Measurements from ENCODE around the gene JCHAIN.
"Not testable (repeated sequence)": the region's sequence is repeated elsewhere in the genome, so short reads cannot be mapped to it uniquely, and the experiment has no call there.

Gene JCHAIN

DNA sequence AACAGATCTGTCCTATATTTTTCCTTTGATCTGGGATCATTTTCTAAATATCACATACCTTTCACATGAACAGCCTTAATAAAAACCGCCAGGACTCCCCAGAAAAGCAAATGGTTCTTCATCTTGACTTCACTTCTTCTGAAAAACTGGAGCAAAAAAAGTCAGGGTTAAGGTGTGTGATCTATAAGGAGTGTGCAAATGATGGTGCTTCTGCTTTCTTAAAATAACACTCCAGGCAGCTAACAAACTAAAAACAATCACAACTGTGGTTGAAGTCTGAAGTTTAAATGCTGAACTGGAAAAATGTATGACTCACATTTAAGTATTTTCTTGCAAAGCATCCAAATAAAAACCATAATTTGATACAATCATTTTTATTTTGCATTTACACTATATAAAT lies at the start of gene JCHAIN:
Gene JCHAIN (minus strand): TSS at position 140 of the 400 bp plus-strand sequence. CDS start 18 bp downstream, at position 122.
- DNase-seq (ENCODE audit: low spot score), result no peak

DNA sequence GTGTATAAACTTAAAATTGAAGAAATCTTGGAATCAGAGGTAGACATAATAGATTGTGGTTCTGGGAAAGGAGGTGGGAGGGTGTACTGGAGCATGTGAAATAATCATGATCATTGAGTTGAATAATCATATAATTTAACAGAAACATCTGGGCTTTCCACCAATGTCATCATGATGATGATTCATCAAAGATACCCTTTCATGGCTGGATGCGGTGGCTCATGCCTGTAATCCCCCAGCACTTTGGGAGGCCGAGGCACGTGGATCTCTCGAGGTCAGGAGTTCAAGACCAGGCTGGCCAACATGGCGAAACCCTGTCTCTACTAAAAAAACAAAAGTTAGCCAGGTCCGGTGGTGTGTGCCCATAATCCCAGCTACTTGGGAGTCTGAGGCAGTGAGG lies 48.8 kb upstream of the JCHAIN start:
- DNase-seq (ENCODE audit: low spot score), result no peak

DNA sequence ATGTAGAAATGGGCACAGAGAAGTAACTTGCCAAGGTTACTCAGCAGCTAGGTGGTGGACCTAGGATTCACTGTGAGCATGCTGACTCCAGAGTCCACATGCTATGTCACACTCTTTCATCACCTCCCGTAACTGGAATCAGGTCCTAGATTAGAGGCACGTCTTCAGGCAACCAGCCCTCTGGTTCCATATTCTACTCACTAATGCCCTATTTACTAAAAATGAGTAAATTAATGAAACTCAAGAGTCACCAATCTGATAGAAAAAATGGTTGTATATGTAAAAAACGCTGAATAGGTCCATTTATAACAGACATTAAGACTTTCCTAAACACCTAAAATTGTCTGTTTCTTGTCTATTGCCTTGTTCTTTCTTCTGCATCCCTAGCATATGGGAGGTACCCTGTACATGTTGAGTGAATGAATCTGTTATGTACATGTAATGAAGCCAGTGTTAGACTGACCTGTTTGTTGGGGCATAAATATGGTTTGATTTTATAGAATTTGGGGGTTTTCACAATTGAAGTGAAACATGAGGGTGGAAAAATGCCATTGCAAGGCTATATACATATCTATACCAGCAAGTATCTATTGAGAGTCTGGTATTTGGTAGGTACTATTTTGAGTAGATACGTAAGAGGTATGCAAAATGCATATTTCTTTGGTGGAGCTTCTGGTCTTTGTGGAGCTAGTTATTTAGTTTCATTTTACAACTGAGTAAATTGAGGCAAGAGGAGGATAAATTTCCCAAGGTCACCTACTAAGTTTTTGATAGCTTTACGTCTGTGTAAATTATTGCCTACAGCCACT lies 48.0 kb upstream of the JCHAIN start:
- DNase-seq (ENCODE audit: low spot score), result no peak

DNA sequence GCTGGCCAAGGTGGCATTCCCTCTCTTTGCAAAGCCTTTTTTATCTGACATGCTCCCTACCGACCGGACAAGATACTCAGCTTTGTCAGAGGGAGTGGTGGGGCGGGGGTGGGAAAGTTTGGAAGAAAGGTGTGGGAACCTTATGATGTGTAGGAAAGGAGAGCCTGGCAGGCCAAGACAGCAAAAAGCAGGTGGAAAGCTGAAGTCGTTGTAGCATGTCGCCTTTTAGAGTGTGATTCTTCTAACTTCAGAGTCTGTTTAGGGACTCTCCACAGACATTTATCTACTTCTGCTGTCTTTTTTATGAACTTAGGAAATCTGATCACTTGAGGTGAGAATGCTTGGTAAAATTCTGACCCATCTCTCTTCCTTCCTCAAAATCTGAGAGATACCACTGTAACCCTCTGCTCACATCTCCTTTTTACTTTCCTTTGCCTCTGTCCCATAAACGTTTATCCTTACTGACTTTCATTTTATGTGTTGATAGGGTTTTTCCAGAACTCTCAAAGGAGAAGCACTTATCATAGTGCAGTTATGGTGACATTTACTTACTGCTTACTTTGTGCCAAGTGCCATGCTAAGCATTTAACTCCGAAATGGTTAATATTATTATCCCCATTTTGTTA lies 47.3 kb upstream of the JCHAIN start:
- DNase-seq (ENCODE audit: low spot score), result no peak

DNA sequence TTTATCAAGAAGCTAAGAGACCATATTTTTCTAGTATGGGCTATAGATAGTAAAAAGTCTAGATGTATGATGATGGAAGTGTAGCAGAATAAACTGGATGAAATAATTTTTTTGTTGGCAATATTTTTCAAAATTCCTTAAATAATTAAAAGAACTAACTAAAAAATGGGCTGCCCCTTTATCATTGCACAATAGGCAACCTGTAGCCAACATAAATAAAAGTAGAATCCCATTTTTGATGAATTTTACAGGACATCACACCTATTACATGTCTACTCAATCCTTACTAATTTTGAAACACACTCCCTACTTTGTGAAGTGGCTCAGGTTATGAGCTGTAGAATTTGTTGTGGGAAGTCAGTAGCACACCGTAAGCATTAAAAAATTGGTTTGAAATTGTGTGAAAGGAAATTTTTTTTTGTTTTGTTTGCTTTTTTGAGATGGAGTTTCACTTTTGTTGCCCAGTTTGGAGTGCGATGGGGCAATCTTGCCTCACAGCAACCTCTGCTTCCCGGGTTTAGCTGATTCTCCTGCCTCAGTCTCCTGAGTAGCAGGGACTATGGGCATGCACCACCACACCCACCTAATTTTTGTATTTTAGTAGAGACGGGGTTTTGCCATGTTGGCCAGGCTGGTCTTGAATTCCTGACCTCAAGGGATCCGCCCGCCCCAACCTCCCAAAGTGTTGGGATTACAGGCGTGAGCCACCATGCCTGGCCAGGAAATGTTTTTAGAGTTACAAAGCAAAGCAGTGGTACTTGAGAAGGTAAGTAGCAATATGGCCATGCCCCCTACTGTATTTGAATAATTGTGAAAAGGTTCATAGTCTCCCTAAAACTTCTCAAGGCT lies 46.5 kb upstream of the JCHAIN start:
- no peak for DNase-seq (ENCODE audit: low spot score)

DNA sequence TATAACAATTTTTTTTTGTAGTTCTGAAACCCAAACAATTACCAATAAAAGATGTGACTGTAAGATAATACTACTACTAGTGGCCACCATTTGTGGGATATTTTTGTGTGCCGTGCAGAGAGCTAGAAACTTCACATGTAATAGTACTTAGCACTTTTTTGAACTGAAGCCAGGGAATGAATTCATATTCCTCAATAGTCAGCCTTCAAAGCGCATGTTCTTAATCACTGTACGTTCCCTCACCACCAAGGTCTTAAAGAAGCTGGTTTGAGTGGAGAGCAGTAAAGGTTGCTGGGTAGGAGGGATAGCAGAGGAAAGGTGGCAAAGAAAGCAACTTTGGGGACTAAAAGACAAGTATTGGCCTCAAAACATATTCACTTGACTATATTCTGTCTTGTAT lies 45.8 kb upstream of the JCHAIN start:
- DNase-seq (ENCODE audit: low spot score), result no peak

DNA sequence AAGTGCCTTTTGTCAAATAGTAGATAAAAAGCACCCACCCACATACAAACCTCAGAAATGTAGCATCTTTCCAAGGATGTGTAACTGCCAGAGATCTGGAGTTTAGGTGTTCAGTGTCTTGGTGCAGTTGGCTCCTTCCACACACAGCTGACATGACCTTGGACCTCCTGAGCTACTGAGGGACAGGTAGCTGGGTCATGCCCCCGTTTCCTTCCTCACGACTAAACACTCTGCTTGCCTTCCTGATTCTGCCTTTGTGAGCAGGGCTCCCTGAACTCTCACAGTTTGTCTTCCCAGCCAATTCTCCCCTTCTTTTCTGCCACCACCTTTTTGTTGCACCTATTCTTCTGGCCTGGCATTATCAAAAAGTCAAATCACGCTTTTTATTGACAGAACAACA lies 45.3 kb upstream of the JCHAIN start:
- no peak for DNase-seq (ENCODE audit: low spot score)

DNA sequence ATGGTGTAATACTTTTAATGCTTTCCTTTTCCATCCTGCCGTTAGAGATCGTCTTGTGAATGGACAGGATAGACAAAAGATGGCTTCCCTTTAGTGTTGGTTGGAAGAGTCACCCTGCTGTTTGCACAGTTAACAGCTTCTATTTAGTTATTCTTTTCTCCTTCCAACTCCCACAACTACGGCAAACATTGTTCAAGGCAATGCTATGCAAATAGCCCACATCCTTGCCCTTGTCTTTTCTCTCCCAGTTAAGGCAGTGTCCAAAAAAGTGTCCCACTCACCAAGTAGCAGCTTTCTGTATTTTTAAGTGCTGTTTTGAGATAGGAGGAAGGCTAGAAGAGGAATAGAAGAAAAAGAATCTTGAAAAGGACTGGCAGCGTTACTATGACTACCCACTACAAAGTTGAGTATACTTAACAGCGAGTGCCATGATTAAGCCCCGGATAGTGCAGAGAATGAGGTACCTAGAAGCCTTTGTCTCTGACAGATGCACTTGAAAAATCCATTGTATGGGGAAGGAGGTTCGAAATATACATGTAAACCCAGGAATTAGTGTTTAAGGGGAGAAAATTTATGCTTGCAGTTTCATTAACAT lies 43.4 kb upstream of the JCHAIN start:
- DNase-seq (ENCODE audit: low spot score), result no peak

DNA sequence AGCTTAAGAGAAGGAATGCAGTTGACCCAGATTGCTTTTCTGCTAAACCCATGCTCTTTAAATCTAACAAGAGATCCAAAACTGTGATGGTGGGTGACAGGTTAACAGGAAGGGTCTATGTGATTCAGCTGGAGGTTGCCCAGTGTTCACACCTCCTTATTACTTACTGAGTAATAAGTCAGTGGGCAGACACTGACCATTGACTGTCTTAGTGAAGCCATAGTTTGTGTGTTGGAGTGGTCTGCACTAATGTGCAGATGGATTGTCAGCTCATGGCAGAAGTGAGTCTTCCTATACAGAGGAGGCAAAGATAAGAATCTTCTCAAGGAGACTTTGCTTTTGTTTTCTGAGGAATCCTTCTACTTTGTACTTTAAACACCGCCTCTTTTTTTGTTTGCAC lies 40.2 kb upstream of the JCHAIN start:
- DNase-seq (ENCODE audit: low spot score), result no peak

DNA sequence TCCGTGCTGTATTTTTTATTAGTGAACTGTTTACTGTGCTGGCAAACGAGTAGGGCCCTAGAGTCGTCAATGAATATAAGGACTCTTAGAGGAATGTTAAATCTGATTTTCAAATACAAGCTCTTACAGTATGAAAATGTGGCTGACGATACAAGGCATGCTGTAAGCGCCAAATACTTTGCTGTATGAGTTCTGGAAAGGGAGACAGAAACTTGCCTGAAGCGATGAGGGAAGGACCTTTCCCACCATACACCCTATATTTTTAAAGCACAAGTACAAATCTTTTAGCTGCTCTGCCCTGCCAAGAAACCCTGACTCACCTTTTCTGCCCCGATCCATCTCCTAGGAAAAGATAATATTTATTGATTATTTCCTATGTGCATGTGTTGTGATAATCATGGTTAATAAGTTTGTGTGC lies 39.7 kb upstream of the JCHAIN start:
- no peak for DNase-seq (ENCODE audit: low spot score)

DNA sequence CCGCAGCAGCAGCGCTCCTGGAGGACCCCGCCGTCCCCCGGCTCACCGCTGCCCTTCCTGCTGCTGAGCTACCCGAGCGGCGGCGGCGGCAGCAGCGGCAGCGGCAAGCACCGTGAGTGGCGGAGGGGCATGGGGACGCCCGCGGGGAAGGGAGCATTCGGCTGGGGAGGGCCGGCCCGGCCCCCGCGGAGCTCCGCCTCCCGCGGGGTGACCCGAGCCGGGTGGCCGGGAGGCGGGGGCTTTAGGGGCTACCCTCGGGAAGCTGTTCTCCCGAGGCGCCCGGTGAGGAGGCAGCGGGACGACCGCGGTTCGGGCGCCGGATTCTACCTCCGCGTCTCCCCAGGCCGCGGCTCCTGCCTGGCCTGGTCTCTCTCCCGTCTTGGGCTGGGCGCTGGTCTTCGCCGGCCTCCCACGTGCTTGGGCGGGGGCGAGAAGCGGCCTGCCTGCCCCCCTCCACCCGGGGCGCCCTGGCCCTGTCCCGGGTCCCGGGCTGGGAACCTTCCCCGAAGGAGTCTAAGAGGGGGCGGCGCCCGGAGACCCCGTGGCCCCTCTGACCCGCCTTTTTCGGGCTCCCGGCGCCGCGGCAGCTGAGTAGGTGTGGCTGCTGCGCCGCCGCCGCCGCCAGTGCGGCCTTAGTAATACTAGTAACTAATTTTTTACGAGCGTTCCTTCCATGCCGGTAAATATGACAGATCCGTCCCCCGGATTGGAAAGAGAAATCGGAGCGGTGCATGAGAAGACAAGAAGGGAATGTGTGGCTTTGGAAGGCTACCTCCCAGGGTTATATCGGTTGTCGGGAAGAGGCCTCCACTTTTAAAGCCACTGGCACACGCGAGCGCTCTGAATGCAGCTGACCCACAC lies 39.1 kb upstream of the JCHAIN start:
- peak; percentile 52 for DNase-seq (ENCODE audit: low spot score)

DNA sequence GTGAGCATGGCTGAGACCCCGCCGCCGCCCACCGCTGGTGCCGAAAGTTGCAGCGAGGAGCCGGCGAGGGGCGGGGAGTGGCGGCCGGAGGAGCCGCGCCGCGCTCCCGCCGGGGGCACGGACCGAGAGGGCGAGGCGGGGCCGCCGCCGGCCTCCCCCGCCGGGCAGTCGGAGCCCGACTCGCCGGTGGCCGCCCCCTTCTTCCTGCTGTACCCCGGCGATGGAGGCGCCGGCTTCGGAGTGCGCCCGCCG lies 38.5 kb upstream of the JCHAIN start:
- DNase-seq (ENCODE audit: low spot score), result no peak

DNA sequence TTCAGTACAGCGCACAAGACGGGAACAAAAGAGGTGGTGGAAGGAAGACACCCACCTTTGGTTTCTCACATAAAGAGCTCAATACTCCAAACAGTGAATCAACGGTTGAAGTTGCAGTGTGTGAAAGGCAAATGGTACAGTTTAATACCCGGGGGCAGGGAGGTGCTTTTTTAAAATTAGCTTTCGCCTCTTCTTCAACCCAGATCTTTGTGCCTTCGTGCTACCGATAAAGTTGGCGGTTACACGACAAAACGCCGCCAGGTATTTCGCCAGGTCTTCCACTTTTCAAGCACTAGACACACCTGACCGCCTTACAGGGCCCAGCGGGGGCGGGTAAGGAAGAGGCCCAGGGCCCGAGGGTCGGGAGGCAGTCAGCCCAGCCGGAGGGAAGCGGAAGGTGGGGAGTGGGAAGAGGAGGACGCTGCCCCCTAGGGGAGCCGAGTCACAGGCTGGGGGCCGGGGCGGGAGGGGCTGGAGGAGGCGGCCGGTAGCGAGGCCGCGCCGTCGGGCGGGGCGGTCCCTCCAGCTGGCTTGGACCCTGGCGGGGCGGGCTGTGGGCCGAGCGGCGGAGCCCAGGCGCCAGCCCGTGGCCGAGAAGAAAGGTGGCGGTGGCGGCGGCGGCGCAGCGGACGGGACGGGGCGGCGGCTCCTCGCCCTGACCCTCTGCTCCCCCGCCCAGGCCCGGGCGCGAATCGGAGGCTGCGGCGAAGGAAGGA lies 38.1 kb upstream of the JCHAIN start:
- peak; percentile 58 for DNase-seq (ENCODE audit: low spot score)

DNA sequence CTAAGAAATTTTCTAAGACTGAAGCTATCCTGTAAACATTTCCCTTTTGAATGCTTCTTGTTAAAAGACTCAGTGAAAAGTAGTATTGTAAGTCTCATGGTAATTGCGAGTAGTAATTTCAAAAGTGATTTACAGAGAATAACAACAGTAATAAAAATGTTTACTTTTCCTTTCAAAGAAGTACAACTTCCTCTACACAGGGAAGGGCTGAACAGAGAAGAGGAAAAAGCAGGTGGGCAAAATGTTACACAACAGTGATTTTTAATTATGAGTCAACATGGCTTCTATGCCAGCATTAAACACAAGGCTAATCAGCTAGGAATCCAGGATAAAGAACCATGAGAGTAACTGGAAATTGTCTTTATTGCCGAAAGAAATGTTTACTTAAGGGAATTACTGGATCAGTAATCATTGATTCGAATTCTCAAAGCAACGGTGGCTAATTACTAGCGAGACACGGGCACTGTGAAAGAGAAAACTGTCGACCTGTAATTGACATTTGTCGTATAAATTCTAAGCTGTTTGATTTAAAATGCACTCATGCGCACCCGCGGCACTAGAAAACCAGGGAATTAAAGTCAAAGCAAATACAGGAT lies 37.4 kb upstream of the JCHAIN start:
- DNase-seq (ENCODE audit: low spot score), result no peak

DNA sequence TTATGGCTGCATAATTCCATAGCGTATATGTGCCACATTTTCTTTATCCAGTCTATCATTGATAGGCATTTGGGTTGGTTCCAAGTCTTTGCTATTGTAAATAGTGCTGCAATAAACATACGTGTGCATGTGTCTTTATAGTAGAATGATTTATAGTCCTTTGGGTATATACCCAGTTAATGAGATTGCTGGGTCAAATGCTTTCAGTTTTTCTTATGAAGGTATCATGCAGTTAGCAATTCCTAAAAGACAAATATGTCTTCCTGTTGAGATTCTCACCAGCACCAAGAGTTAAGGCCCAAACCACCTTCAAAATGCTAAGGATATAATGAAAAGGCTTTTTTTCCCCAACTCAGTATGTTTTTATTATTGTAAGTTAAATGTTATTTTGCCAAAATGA lies 36.3 kb upstream of the JCHAIN start:
- DNase-seq (ENCODE audit: low spot score), result not testable (repeated sequence)

DNA sequence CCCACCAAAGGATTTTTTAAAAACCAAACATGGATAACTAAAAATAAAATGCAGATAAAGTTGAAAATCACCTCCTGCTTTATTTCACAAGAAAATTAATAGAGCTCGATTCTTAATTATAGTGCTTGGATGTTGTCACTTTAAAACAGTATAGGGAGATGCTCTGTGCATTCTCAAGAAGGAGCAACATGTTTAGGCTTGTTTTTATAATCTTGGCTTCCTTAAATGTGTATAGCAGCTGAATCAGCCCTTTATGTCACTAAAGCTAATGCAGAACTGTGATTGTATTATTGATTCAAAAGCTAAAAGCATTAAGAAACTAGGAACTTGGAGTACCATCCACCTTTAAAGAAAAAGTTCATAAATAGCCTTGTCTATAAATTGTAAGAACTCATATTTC lies 35.0 kb upstream of the JCHAIN start:
- DNase-seq (ENCODE audit: low spot score), result no peak

DNA sequence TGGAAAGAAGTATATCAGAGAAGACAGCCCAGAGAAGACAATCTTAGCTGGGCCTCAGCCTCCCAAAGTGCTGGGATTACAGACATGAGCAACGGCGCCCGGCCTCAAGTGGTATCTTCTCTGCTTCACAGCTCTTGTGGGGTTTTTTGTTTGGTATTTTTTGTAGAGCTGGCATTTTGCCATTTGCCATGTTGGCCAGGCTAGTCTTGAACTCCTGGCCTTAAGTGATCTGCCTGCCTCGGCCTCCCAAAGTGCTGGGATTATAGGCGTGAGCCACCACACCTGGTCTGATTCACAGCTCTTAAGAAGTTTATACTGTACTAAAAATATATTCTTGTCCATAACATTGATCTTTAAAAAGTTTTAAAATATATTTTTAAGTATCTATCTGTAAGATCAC lies 34.4 kb upstream of the JCHAIN start:
- no peak for DNase-seq (ENCODE audit: low spot score)

DNA sequence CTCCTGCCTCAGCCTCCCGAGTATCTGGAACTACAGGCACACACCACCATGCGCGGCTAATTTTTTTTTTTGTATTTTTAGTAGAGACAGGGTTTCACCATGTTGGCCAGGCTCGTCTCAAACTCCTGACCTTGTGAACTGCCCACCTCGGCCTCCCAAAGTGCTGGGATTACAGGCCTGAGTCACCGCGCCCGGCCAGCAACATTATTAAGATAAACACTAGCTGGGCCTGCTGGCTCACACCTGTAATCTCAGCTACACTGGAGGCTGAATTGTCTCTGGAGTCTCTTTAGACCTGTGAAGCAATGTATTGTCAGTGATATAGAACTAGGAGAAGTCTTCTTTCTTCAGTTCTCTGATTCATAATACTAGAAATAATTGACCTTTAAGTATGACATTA lies 32.1 kb upstream of the JCHAIN start:
- DNase-seq (ENCODE audit: low spot score), result not testable (repeated sequence)

DNA sequence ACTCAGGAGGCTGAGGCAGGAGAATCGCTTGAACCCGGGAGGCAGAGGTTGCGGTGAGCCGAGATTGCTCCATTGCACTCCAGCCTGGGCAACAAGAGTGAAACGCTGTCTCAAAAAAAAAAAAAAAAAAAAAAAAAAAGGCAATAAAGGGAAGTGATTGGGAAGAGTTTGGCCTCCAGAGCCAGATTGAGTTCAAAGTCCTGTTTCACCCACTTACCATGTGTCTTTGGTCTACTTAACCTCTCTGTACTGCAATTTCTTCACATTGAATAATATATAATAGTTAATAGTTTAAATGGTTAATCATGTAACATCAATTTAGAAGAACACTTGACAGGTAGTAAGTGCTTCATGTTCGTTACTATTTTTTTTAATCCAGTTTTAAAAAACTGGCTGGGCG lies 28.3 kb upstream of the JCHAIN start:
- DNase-seq (ENCODE audit: low spot score), result not testable (repeated sequence)

DNA sequence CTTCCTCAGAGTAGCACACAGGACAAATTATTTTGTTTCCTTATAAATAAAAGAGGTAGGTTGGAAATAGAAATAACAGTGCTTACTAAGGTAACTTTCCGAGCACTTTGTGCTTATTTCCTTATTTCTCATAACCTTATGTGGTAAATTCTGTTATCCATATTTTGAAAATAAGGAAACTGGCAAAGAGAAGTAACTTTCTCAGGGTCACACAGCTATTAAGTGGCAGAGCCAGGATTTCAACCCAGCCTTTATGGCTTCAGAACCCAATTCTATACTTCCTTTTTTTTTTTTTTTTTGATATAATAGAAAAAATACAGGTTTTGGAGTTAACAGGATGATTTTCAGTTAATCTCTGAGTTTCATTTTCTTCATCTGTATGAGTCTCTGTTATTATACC lies 25.4 kb upstream of the JCHAIN start:
- DNase-seq (ENCODE audit: low spot score), result no peak

DNA sequence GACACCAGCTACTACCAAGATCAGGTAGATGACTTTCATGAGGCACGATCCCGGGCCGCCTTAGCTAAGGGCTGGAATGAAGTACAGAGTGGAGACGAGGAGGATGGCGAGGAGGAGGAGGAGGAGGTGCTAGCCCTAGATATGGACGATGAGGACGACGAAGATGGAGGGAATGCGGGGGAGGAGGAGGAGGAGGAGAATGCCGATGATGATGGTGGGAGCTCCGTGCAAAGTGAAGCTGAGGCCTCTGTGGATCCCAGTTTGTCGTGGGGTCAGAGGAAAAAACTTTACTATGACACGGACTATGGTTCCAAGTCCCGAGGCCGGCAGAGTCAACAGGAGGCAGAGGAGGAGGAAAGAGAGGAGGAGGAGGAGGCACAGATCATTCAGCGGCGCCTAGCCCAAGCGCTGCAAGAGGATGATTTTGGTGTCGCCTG lies 22.5 kb upstream of the JCHAIN start:
- DNase-seq (ENCODE audit: low spot score), result no peak
